ENCODE results near the gene FARS2.

- TF ChIP-seq POLR2A (IDR thresholded peaks at IDR 0.05; ENCODE audit: low read depth): no peak
- TF ChIP-seq, protein P1, sequence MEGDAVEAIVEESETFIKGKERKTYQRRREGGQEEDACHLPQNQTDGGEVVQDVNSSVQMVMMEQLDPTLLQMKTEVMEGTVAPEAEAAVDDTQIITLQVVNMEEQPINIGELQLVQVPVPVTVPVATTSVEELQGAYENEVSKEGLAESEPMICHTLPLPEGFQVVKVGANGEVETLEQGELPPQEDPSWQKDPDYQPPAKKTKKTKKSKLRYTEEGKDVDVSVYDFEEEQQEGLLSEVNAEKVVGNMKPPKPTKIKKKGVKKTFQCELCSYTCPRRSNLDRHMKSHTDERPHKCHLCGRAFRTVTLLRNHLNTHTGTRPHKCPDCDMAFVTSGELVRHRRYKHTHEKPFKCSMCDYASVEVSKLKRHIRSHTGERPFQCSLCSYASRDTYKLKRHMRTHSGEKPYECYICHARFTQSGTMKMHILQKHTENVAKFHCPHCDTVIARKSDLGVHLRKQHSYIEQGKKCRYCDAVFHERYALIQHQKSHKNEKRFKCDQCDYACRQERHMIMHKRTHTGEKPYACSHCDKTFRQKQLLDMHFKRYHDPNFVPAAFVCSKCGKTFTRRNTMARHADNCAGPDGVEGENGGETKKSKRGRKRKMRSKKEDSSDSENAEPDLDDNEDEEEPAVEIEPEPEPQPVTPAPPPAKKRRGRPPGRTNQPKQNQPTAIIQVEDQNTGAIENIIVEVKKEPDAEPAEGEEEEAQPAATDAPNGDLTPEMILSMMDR (IDR thresholded peaks at IDR 0.05): peak in 1 of 3 experiments; percentile 15
Observed at GRCh38 chr6:5422321-5422915, 161.1 kb downstream of the FARS2 start.
